Measurements from ENCODE around the gene SERPINA3.

The SERPINA3 gene

GRCh38 chr14:94584591-94585280 is 27.5 kb upstream of the SERPINA3 start:
- TF ChIP-seq, protein P1, sequence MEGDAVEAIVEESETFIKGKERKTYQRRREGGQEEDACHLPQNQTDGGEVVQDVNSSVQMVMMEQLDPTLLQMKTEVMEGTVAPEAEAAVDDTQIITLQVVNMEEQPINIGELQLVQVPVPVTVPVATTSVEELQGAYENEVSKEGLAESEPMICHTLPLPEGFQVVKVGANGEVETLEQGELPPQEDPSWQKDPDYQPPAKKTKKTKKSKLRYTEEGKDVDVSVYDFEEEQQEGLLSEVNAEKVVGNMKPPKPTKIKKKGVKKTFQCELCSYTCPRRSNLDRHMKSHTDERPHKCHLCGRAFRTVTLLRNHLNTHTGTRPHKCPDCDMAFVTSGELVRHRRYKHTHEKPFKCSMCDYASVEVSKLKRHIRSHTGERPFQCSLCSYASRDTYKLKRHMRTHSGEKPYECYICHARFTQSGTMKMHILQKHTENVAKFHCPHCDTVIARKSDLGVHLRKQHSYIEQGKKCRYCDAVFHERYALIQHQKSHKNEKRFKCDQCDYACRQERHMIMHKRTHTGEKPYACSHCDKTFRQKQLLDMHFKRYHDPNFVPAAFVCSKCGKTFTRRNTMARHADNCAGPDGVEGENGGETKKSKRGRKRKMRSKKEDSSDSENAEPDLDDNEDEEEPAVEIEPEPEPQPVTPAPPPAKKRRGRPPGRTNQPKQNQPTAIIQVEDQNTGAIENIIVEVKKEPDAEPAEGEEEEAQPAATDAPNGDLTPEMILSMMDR (IDR thresholded peaks at IDR 0.05; ENCODE audit: control insufficient read depth, extremely low read depth, insufficient read depth), result no peak
- DNase-seq (ENCODE audit: low read depth), result no peak
- H3K4me3 ChIP-seq (ENCODE audit: low read depth, low read length), result no peak overlapping the region

DNA sequence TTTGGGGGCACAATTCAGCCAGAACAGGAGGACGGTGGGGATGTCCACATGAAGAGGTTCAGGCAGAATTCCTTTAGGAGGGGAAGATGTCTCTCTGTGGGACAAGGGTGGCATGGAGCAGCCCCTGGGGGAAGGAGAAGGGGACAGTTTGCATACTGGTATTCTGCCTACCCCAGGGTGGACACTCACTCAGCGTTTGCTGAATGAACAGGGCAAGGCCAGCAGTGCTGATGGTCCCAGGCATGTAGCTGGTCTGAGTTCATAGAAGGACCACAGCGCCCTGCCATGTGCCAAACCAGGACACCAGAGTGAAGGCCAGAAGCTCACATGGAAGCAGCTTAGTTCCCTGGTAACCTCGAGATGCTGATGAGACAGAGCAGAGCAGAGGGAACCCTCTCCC is 25.6 kb upstream of the SERPINA3 start:
- no peak overlapping the region for H3K4me3 ChIP-seq (ENCODE audit: low read depth, low read length)
- TF ChIP-seq, protein P1 (IDR thresholded peaks at IDR 0.05; ENCODE audit: control insufficient read depth, extremely low read depth, insufficient read depth), result no peak
- no peak for DNase-seq (ENCODE audit: low read depth)

DNA sequence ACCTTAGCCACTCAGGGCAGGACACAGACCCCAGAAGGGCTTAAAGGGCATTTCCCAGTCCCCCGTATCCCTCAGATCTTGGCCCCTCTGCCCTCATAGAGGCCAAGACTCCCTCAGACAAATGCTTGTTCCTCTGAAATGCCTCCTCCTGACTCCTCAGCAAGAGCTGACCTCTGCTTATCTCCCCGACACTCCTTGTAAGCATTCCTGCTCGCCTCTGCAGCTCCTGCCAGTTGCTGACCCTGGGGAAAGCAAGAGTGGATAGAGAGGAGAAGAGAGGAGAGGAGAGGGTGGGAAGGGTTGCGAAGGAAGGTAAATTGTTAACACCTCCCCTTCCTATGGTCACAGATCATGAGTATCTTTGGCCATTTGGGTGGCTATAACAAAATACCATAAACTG is 23.9 kb upstream of the SERPINA3 start:
- no peak for DNase-seq (ENCODE audit: low read depth)
- TF ChIP-seq, protein P1 (IDR thresholded peaks at IDR 0.05; ENCODE audit: control insufficient read depth, extremely low read depth, insufficient read depth), result no peak
- H3K4me3 ChIP-seq (ENCODE audit: low read depth, low read length), result no peak overlapping the region

GRCh38 chr14:94591073-94591472 is 21.1 kb upstream of the SERPINA3 start:
- no peak for DNase-seq (ENCODE audit: low read depth)
- no peak overlapping the region for H3K4me3 ChIP-seq (ENCODE audit: low read depth, low read length)
- TF ChIP-seq, protein P1 (IDR thresholded peaks at IDR 0.05; ENCODE audit: control insufficient read depth, extremely low read depth, insufficient read depth), result no peak

- no peak overlapping the region for H3K4me3 ChIP-seq (ENCODE audit: low read depth, low read length)
- TF ChIP-seq, protein P1 (IDR thresholded peaks at IDR 0.05; ENCODE audit: control insufficient read depth, extremely low read depth, insufficient read depth), result no peak
- DNase-seq (ENCODE audit: low read depth), result no peak
Measured at GRCh38 chr14:94591871-94592270, 20.3 kb upstream of the SERPINA3 start.

- no peak overlapping the region for H3K4me3 ChIP-seq (ENCODE audit: low read depth, low read length)
- DNase-seq (ENCODE audit: low read depth), result no peak
- TF ChIP-seq, protein P1 (IDR thresholded peaks at IDR 0.05; ENCODE audit: control insufficient read depth, extremely low read depth, insufficient read depth), result no peak
Measured at GRCh38 chr14:94592457-94592856, 19.7 kb upstream of the SERPINA3 start.

DNA sequence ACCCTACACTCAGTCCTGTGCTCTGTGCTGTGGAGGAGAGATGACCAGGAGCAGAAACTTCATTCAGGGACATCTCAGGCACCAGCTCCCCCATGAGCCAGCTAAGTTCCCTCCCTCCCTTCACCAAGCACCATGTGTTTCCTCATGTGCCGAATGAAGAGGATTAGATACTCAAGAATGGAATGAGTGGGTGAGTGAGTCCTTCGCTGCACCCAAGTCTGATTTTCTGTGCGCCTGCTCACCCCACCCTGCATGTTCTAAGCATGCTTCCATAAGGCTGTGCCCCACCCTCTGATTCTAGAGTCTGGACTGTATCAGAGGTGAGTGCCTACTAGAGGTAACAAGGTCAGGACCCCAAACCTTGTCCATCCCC is 18.8 kb upstream of the SERPINA3 start:
- no peak overlapping the region for H3K4me3 ChIP-seq (ENCODE audit: low read depth, low read length)
- TF ChIP-seq, protein P1 (IDR thresholded peaks at IDR 0.05; ENCODE audit: control insufficient read depth, extremely low read depth, insufficient read depth), result no peak
- no peak for DNase-seq (ENCODE audit: low read depth)

All from LNCaP clone FGC (cell line).